HG03103 (cell line): Measurements from ENCODE around the gene LNP1.
"Not testable (repeated sequence)": the region's sequence is repeated elsewhere in the genome, so short reads cannot be mapped to it uniquely, and the experiment has no call there.

Experiments used
- ATAC-seq: cut with Tn5 transposase; IDR thresholded peaks from one replicate; pipeline ENCODE4 v1.9.1; 2021; ENCODE audit warnings: low read depth; ENCODE audit not compliant: unreplicated experiment

Gene LNP1

GRCh38 chr3:100468676-100469075 is 67.3 kb downstream of the LNP1 start:
- no peak for ATAC-seq

DNA sequence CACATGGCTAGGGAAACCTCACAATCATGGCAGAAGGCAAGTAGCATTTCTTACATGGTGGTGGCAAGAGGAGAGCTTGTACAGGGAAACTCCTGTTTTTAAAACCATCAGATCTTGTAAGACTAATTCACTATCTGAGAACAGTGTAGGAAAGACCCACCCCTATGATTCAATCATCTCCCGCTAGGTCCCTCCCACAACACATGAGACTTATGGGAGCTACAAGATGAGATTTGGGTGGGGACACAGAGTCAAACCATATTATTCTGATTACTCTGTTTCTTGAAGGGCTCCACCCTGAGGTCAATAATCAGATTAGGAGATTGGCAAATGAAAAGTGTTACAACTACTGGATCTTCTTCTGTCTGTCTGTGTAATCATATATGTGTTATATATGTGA is 69.6 kb downstream of the LNP1 start:
- no peak for ATAC-seq

DNA sequence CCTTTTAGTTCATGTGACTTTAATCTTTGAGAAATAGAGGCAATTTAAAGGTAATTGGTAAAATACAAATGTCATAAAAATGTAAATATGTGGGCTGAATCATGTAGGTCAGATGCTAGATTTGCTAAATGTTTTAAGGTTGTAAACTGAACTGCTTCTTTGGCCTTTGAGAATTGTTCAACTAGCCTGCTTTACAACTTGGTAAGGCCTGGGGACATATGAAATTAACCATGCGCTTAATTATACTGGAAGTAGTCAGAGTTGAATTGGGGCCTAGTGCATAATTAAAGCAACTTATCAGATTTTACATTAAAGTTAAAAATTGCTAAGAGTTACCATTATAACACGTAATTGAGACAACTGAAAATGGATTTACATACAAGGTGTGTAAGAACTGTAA is 70.1 kb downstream of the LNP1 start:
- ATAC-seq, result no peak

DNA sequence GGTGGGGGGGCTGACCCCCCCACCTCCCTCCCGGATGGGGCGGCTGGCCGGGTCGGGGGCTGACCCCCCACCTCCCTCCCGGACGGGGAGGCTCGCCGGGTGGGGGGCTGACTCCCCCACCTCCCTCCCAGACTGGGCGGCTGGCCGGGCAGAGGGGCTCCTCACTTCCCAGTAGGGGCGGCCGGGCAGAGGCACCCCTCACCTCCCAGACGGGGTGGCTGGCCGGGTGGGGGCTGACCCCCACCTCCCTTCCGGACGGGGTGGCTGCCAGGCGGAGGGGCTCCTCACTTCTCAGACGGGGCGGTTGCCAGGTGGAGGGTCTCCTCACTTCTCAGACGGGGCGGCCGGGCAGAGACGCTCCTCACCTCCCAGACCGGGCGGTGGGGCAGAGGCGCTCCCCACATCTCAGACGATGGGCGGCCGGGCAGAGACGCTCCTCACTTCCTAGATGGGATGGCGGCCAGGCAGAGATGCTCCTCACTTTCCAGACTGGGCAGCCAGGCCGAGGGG is 76.6 kb downstream of the LNP1 start:
- ATAC-seq, result not testable (repeated sequence)

- ATAC-seq, result not testable (repeated sequence)
Observed at GRCh38 chr3:100478521-100478920, 77.2 kb downstream of the LNP1 start.

DNA sequence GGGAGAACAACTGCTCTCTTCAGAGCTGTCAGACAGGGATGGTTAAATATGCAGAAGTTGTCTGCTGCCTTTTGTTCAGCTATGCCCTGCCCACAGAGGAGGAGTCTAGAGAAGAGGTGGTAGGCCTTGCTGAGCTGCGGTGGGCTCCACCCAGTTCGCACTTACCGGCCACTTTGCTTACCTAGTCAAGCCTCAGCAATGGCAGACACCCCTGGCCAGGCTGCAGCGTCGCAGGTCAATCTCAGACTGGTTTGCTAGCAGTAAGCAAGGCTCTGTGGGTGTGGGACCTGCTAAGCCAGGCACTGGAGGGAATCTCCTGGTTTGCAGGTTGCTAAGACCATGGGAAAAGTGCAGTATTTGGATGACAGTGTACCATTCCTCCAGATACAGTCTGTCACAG is 78.7 kb downstream of the LNP1 start:
- no peak for ATAC-seq

DNA sequence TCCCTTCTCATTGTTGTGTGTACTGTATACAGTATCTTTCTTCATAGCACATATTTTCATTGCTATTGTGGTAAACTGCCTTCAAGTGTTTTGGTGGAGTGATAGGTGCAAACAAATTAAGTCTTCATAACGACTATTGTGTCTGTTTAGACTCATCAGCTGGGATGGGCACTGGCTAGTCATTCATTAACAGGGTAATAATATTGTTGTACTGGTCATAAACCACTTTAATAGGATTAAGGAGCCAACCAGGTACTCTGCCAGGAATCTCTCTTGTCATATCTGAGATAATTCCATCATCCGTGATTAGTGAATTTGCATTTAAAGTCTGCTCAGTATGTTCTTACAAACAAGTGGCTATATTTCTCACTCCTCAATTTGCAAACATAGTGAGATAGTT is 80.8 kb downstream of the LNP1 start:
- ATAC-seq, result no peak

- no peak for ATAC-seq
Observed at GRCh38 chr3:100483529-100483928, 82.2 kb downstream of the LNP1 start.

DNA sequence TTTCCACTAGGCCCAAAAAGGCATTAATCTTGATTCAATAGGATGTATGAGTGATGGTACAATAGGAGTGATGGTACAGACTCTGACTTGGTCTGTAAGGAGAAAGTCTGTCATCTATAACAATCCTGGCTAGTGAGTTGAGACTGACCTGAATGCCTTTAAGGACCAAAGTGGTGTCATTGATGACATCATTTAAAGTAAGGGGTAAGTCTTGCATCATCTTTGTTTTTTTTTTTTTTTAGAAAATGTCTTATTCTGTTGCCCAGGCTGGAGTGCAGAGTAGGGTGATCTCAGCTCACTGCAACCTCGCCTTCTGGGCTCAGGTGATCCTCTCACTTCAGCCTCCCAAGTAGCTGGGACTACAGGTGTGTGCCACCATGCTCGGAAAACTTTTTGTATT is 85.5 kb downstream of the LNP1 start:
- no peak for ATAC-seq

DNA sequence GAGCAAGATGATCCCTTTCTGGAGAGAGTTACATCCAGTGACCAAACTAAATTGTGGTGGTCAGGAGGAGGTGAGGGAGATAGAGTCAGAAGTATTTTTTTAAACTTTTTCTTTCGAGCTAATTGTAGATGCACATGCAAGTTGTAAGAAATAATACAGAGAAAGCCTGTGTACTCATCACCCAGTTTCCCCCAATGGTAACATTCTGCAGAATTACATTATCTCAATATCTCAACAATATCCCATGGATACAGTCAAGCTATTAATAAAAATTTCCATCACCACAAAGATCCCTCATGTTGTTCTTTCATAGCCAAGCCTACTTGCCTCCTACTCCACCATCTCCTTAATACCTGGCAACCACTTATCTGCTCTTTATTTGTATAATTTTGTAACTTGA is 87.8 kb downstream of the LNP1 start:
- ATAC-seq, result no peak

DNA sequence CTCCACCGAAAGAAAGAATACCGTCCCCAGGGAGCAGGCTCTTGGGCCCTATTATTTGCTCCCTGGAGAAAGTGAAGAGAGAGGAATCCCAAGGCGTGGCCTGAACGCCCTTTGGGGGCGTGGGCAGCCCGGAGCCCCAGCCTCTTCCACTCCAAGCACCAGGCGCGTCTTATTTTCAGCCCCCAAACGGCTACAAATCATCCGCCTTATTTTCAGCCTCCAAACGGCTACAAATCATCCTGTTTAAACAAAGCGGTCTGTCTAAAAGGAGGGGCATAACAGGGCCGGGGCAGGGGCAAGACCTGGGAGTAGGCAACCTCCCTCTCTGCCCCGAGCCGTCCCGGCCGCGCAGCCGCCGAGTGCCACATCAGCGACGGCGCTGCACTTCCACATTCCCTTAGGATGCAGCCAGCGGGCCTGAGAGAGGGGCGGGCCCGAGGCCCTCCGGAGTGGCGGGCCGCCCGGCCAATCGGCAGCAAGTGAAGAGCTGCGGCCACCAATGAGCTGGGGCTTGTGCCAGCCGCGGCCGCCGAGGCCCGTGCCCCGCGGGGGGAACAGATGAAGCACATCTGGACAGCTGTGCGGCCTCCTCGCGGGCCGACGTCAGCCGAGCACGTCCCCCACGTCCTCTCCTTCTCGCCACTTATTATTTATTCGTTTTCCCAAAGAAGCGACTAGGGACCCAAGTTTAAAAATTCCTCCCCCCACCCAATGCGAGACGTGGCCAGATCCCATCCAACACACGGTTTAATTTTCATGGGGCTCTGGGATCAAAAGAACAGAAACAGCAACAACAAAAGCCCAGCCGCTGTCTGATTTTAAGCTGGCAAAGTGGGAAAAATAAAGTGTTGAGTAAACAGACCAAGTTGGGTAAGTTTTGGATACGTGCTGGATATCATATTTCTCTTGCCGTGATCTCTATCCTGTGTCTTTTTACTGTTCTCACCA is 91.0 kb downstream of the LNP1 start, which contains the start of gene TMEM45A:
Gene TMEM45A (plus strand): TSS at position 561 of the 948 bp plus-strand sequence. CDS start 62,593 bp downstream, outside the sequence.
- ATAC-seq, result peak; percentile 95

DNA sequence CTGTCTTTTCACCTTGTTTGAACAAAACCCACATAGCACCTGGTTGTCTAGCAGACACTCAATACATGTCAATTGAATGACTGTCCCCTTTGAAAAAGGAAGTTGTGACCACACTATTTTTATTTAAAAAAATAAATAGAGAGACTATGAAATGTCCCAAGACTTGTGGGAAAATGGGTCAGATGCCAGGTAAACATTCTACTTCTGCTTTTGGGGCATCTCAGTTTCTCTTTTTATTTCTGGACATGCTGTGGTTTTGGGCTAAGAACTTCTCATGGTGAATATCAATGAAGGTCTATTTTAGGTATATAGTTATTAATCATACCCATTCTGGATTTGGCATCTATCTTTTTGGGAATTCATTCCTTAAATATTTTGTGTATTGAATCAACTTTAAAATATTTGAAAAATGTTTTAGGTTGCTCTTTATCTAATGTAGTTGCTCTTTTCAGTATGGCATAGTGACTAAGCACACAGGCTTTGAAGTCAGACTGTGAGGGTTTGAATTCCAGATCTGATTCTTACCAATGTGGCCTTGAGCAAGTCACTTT is 95.4 kb downstream of the LNP1 start:
- peak; percentile 26 for ATAC-seq

DNA sequence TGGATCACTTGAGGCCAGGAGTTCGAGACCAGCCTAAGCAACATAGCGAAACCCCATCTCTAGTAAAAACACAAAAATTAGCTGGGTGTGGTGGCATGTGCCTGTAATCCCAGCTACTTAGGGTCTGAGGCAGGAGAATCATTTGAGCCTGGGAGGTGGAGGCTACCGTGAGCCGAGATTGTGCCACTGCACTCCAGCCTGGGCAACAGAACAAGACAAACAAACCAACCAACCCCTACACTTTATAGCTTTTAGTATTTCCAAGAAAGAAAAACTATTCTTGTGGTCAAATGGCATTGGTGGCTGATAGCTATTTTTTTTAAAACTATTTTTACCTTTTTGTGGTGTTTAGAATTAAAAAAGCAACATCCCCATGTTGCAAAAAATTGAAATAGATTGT is 98.3 kb downstream of the LNP1 start:
- no peak for ATAC-seq

GRCh38 chr3:100500320-100500880 is 99.1 kb downstream of the LNP1 start:
- ATAC-seq, result no peak

DNA sequence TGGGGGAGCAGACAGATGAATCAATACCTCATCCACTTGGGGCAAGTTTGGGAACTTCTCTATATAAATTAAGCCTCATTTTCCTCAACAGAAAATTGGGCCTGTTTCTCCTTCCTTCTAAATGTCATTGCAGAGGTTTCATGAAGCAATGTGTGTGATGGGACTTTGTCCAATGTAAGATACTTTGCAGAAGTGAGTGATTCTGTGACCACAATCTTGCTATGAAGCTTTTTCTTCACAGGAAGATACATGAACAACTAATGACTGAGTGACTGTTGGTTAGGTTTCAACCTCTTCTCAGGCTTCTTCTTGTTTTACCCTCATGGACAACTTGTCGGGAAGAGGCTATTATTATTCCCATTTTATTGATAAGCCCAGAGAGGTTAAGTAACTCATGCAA is 102.1 kb downstream of the LNP1 start:
- ATAC-seq, result no peak
